Central memory CD8-positive, alpha-beta T cell (primary cell): ENCODE measurements around the gene TEX11.
"Not testable (repeated sequence)": the region's sequence is repeated elsewhere in the genome, so short reads cannot be mapped to it uniquely, and the experiment has no call there.

ENCODE experiments used
- ATAC-seq: fragments of 150-1000 bp; cut with Tn5 transposase; replicated peaks from 2 replicates; pipeline ENCODE4 v1.10.0; 2022; ENCODE audit warnings: mild to moderate bottlenecking, moderate FRiP score, moderate number of reproducible peaks; ENCODE audit not compliant: poor library complexity, severe bottlenecking; ENCODE audit errors: extremely low read depth
- DNase-seq, 2 donors: peaks; one replicate each; pipeline ENCODE4 v3.0.0; 2021; ENCODE audit warnings: low spot score in 2 of 2
- H3K27ac Mint-ChIP-seq: one replicate; pipeline ENCODE4 v1.8.0; 2022; ENCODE audit warnings: low read depth, mild to moderate bottlenecking, moderate library complexity, mixed read lengths
- H3K27me3 Mint-ChIP-seq: one replicate; pipeline ENCODE4 v1.8.0; 2022; ENCODE audit warnings: mixed read lengths
- H3K36me3 Mint-ChIP-seq: one replicate; pipeline ENCODE4 v1.8.0; 2022; ENCODE audit warnings: mild to moderate bottlenecking, moderate library complexity, mixed read lengths; ENCODE audit not compliant: insufficient read depth
- H3K4me1 Mint-ChIP-seq: one replicate; pipeline ENCODE4 v1.8.0; 2022; ENCODE audit warnings: mixed read lengths
- H3K4me3 Mint-ChIP-seq: one replicate; pipeline ENCODE4 v1.8.0; 2022; ENCODE audit warnings: mild to moderate bottlenecking, moderate library complexity, mixed read lengths
- H3K9me3 Mint-ChIP-seq: one replicate; pipeline ENCODE4 v1.8.0; 2022; ENCODE audit warnings: mixed read lengths

TEX11 gene

GRCh38 chrX:70834589-70834988 lies 73.9 kb downstream of the TEX11 start:
- H3K27ac Mint-ChIP-seq, result no peak overlapping the region
- H3K27me3 Mint-ChIP-seq, result peaks cover 15% of the 10 kb centered on the region
- H3K36me3 Mint-ChIP-seq, result no peaks in the 10 kb centered on the region
- H3K9me3 Mint-ChIP-seq, result no peaks in the 10 kb centered on the region
- no peak overlapping the region for H3K4me3 Mint-ChIP-seq
- ATAC-seq, result no peak
- H3K4me1 Mint-ChIP-seq, result no peaks in the 10 kb centered on the region
- DNase-seq, result no peak

- DNase-seq (no peak), ATAC-seq (no peak)
- peaks cover 2% of the 10 kb centered on the region for H3K36me3 Mint-ChIP-seq
- no peaks in the 10 kb centered on the region for H3K4me1 Mint-ChIP-seq
- H3K9me3 Mint-ChIP-seq, result no peaks in the 10 kb centered on the region
- H3K27me3 Mint-ChIP-seq, result peaks cover 45% of the 10 kb centered on the region
- H3K4me3 Mint-ChIP-seq, result no peak overlapping the region
- H3K27ac Mint-ChIP-seq, result no peak overlapping the region
Observed at GRCh38 chrX:70826715-70827114, 81.8 kb downstream of the TEX11 start.

- H3K4me1 Mint-ChIP-seq, result no peaks in the 10 kb centered on the region
- H3K27ac Mint-ChIP-seq, result no peak overlapping the region
- H3K36me3 Mint-ChIP-seq, result peaks cover 2% of the 10 kb centered on the region
Observed at GRCh38 chrX:70825366-70825765, 83.1 kb downstream of the TEX11 start.

GRCh38 chrX:70808942-70809940 lies 99.3 kb downstream of the TEX11 start:
- Mint-ChIP-seq H3K4me3 (no peak overlapping the region), H3K36me3 (no peaks in the 10 kb centered on the region), H3K27ac (no peak overlapping the region), H3K27me3 (no peaks in the 10 kb centered on the region), H3K4me1 (no peaks in the 10 kb centered on the region), H3K9me3 (no peaks in the 10 kb centered on the region)
- no peak for ATAC-seq
- DNase-seq, result no peak

More at GRCh38 chrX:70825366-70825765, 83.1 kb downstream of the TEX11 start:
- ATAC-seq, result no peak
- no peak overlapping the region for H3K4me3 Mint-ChIP-seq
- H3K9me3 Mint-ChIP-seq, result no peaks in the 10 kb centered on the region
- DNase-seq, result no peak
- H3K27me3 Mint-ChIP-seq, result peaks cover 43% of the 10 kb centered on the region

- H3K36me3 Mint-ChIP-seq, result no peaks in the 10 kb centered on the region
- H3K27me3 Mint-ChIP-seq, result peaks cover 14% of the 10 kb centered on the region
- DNase-seq, result no peak
- no peaks in the 10 kb centered on the region for H3K9me3 Mint-ChIP-seq
- ATAC-seq, result no peak
- no peaks in the 10 kb centered on the region for H3K4me1 Mint-ChIP-seq
- no peak overlapping the region for H3K4me3 Mint-ChIP-seq
- no peak overlapping the region for H3K27ac Mint-ChIP-seq
Observed at GRCh38 chrX:70806081-70806480, 102.4 kb downstream of the TEX11 start.

- not testable (repeated sequence) for H3K4me3 Mint-ChIP-seq, H3K36me3 Mint-ChIP-seq, ATAC-seq, H3K9me3 Mint-ChIP-seq, H3K4me1 Mint-ChIP-seq, H3K27ac Mint-ChIP-seq, DNase-seq
- H3K27me3 Mint-ChIP-seq, result peaks cover 17% of the 10 kb centered on the region
Observed at GRCh38 chrX:70796742-70797141, 111.8 kb downstream of the TEX11 start.

- Mint-ChIP-seq H3K4me1 (no peaks in the 10 kb centered on the region), H3K36me3 (no peaks in the 10 kb centered on the region), H3K4me3 (no peak overlapping the region), H3K27ac (no peak overlapping the region), H3K27me3 (peaks cover 21% of the 10 kb centered on the region), H3K9me3 (no peaks in the 10 kb centered on the region)
- ATAC-seq, result no peak
- DNase-seq, result no peak
Observed at GRCh38 chrX:70774223-70774622, 134.3 kb downstream of the TEX11 start.

- ATAC-seq (no peak), DNase-seq (no peak)
- no peak overlapping the region for H3K4me3 Mint-ChIP-seq
- H3K9me3 Mint-ChIP-seq, result no peaks in the 10 kb centered on the region
- H3K36me3 Mint-ChIP-seq, result no peaks in the 10 kb centered on the region
- no peak overlapping the region for H3K27ac Mint-ChIP-seq
- no peaks in the 10 kb centered on the region for H3K4me1 Mint-ChIP-seq
- H3K27me3 Mint-ChIP-seq, result peaks cover 13% of the 10 kb centered on the region
Observed at GRCh38 chrX:70769659-70770227, 138.8 kb downstream of the TEX11 start.

GRCh38 chrX:70762285-70762684 lies 146.2 kb downstream of the TEX11 start:
- ATAC-seq (no peak), DNase-seq (no peak)
- Mint-ChIP-seq H3K9me3 (no peaks in the 10 kb centered on the region), H3K4me1 (no peaks in the 10 kb centered on the region), H3K27me3 (peaks cover 18% of the 10 kb centered on the region), H3K4me3 (no peak overlapping the region), H3K27ac (no peak overlapping the region), H3K36me3 (no peaks in the 10 kb centered on the region)

GRCh38 chrX:70755850-70756249 lies 152.7 kb downstream of the TEX11 start:
- peaks cover 35% of the 10 kb centered on the region for H3K27me3 Mint-ChIP-seq
- no peak overlapping the region for H3K27ac Mint-ChIP-seq
- H3K4me3 Mint-ChIP-seq, result peak overlapping the region; percentile 23

GRCh38 chrX:70754169-70754848 lies 154.2 kb downstream of the TEX11 start:
- H3K9me3 Mint-ChIP-seq, result no peaks in the 10 kb centered on the region
- no peaks in the 10 kb centered on the region for H3K36me3 Mint-ChIP-seq
- peaks cover 5% of the 10 kb centered on the region for H3K4me1 Mint-ChIP-seq
- no peak overlapping the region for H3K4me3 Mint-ChIP-seq
- H3K27me3 Mint-ChIP-seq, result peaks cover 35% of the 10 kb centered on the region
- peak overlapping the region; percentile 26 for H3K27ac Mint-ChIP-seq
- ATAC-seq (no peak), DNase-seq (no peak)

More at GRCh38 chrX:70755850-70756249, 152.7 kb downstream of the TEX11 start:
- Mint-ChIP-seq H3K36me3 (no peaks in the 10 kb centered on the region), H3K9me3 (no peaks in the 10 kb centered on the region), H3K4me1 (peaks cover 5% of the 10 kb centered on the region)
- DNase-seq (peak; percentile 9 to 15), ATAC-seq (peak; percentile 43)

- H3K4me1 Mint-ChIP-seq, H3K27ac Mint-ChIP-seq, H3K4me3 Mint-ChIP-seq, H3K36me3 Mint-ChIP-seq, DNase-seq, H3K9me3 Mint-ChIP-seq, ATAC-seq: not testable (repeated sequence)
- peaks cover 42% of the 10 kb centered on the region for H3K27me3 Mint-ChIP-seq
Observed at GRCh38 chrX:70733774-70734173, 174.7 kb downstream of the TEX11 start.
